Breast epithelium (tissue), 3 donors: ENCODE results near the gene JPH3.

Source experiments
- CTCF ChIP-seq, 3 donors: fragments of 450-650 bp; IDR thresholded peaks; one replicate each; pipeline ENCODE4 v1.5.1; 2016 to 2017; ENCODE audit warnings: antibody characterized with exemption in 3 of 3, mild to moderate bottlenecking in 3 of 3, moderate library complexity in 3 of 3
- POLR2A ChIP-seq: fragments of 450-650 bp; IDR thresholded peaks from one replicate; pipeline ENCODE4 v1.6.1; 2016; ENCODE audit warnings: antibody characterized with exemption, mild to moderate bottlenecking, moderate library complexity
- POLR2AphosphoS5 ChIP-seq, 3 donors: sonication (generic); formaldehyde crosslinking; IDR thresholded peaks; one replicate each; pipeline ENCODE4 v1.6.1; 2017; ENCODE audit warnings: antibody characterized with exemption in 3 of 3

GRCh38 chr16:87635541-87636049, 33.3 kb downstream of the JPH3 start:
- TF ChIP-seq CTCF (IDR thresholded peaks at IDR 0.05) (peak in 2 of 3 donors; percentile 35), POLR2A (no peak), POLR2AphosphoS5 (IDR thresholded peaks at IDR 0.05) (no peak)
